RKO (cell line): ENCODE results near the gene SRSF7.
"Not testable (repeated sequence)": the region's sequence is repeated elsewhere in the genome, so short reads cannot be mapped to it uniquely, and the experiment has no call there.

ENCODE experiments used
- DNase-seq: peaks from one replicate; pipeline ENCODE4 v3.0.0-alpha.2; 2016; ENCODE audit warnings: low spot score

Gene SRSF7

DNA sequence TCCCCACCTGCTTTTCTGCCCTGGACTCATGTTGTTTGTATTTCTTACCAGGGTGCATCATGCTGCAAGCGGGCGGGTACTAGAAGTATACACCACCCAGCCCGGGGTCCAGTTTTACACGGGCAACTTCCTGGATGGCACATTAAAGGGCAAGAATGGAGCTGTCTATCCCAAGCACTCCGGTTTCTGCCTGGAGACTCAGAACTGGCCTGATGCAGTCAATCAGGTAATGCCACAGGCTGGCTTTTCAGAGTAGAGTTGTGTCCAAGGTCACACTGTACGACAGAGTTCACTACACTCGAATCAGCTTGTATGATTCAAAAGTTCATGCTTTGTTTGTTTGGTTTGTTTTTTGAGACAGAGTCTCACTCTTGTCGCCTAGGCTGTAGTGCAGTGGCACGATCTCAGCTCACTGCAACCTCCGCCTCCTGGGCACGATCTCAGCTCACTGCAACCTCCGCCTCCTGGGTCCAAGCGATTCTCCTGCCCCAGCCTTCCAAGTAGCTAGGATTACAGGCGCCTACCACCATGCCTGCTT, 19.4 kb downstream of the SRSF7 start:
- DNase-seq = no peak

GRCh38 chr2:38731090-38731489, 20.1 kb downstream of the SRSF7 start:
- DNase-seq = no peak

DNA sequence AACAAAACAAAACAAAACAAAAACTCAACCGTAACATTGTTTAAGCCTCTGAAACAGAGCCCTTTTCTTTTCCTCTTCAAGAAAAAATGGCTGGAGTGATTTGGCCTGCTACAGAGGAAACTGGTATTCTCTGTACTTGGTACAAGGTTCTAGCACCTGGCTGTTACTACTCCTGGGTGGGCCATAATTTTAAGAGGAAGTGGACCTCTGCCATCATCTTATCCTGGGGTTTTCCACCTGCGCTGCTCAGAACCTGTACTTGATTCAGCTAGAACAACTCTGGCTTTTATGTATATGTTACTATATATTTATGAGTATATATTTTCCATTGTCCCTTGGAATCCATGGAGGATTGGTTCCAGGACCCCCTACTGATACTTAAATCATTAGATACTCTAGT, 22.5 kb downstream of the SRSF7 start:
- DNase-seq = no peak

DNA sequence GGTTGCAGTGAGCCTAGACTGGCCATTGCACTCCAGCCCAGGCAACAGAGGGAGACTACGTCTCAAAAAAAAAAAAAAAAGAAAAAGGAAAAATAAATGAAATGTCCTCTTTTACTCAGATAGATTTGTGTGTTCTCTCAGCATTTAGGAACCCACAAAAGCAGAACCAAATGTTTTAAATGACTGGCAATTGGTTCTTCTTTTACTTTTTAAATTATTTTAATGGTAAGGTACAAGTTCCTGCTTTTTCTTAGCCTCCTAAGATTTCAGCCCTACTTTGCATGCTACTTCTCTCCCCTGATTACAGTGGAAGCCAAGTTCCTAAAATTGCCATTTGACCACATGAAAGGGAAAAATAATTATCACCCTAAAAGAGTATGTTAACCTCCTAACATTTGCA, 23.5 kb downstream of the SRSF7 start:
- no peak for DNase-seq

DNA sequence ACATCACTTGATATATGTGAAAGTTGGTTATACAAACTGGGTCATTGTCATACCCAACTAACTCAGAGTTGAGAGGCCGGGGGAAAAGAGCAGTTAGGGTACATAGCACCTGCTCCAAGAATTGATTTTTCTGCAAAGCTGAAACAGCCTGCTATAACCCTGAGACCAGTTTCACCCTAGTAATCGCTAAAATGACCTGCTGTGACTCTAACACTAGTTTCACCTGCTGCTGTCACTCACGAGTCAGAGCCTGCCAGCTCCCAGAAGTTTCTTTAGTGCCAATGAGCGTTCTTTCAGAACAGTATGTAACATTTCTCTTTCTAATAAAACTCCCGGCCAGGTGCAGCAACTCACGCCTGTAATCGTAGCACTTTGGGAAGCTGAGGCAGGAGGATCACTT, 28.0 kb downstream of the SRSF7 start:
- DNase-seq = no peak

DNA sequence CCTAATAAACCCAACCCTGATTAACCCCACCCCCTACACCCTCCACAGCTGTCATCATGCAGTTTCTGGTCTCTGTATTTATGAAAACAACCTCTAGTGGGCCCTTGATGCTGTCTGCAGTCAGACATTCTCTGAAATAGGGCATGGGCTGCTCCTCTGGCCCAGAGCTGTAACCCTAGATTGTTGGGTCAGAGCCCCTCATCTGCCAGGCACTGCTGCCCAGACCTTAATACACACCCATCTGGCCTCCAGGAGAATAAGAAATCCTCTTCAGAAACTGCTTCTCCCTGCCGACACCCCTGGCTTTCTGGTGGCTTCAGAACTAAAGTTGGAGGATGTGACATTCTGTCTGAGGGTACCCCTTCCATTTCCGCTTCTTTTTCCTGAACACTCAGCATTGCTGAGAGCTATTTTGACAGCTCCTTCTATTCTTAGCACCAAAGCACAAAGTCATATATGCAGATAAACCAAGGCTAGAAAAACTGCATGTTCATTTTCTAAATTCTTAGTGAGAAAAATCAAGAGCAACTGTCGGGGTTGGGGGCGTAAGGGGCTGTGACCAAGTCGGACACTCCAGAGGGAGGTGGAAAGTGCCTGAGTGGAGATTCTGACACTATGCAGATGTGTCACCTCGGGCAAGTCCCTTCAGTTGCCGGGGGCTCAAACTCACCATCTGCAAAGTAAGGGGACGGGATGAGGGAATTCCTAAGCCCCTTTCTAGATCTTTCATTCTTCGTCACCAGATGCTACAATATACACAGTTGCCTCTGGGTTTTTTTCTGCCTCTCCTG, 28.7 kb downstream of the SRSF7 start:
- no peak for DNase-seq

DNA sequence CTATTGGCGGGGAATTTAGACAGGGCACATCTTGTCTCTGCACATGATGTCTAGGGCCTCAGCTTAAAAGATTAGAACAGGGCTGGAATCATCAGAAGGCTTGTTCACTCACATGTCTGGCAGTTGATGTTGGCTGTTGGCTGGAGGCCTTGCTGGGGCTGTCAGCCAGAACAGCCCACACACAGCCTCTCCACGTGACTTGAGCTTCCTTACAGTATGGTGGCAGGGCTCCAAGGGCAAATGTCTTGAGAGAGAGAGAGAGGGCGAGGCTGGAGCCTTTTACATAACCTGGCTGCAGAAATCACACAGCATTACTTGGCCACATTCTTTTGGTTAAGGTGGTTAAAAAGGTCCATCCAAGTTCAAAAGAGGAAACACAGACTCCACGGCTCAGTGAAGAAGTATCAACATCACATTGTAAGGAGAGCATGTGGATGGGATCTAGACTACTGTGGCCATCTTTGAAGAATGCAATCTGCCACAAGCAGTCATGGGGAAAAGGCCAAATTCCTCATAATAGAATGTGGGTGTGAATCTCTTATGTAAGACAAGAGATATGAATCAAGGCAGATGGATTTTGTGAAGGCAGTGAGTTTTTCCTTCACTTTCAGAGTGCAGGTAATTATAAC, 30.4 kb downstream of the SRSF7 start:
- no peak for DNase-seq

DNA sequence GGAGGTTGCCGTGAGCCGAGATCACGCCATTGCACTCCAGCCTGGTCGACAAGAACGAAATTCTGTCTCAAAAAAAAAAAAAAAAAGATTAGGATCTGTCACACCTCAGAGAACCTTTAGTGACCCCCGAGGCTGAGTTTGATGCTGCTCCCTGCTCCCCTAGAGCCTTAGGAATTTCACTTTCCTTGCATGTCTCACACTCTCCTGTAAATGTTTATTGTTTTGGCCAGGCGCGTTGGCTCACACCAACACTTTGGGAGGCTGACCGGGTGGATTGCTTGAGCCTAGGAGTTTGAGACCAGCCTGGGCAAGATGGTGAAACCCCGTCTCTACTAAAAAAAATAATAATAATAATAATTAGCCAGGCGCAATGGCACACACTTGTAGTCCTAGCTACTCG, 31.5 kb downstream of the SRSF7 start:
- DNase-seq = no peak

DNA sequence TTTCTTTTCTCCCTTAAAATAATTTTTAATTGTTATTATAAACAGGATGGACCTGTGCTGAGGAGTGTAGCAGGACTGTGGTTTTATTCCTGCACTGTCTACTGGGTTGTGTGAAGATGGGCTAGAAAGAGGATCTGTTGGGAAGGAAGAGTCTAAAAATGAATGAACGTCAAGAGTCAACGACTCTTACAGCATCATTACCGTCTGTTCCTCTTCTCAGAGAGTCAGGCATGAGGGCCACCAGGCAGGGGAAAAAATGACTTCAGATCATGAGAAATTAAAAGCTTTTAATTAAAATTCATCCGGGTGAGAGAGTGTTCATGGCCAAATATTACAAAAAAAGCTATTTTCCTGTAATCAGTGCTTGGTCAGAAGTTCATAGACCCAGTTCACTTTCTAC, 32.6 kb downstream of the SRSF7 start:
- DNase-seq = no peak

DNA sequence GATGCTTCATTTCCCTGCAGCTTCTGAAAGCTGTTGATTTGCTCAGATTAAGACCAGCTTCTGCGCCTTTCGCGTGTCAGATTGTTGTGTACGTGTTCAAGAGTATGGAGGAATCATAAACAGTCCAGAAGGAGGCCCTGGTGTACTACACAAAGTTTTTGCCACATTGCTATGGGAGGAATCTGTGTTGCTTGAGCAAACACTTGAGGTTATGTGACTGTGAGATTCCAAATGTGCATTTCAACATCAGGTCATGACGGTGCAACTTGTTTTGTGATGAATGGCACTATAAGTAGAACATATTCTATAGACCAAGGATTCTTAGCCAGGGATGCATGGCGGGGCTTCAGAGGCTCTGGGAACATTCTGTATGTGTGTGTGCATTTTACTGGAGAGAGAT, 35.0 kb downstream of the SRSF7 start:
- DNase-seq = no peak

- DNase-seq = not testable (repeated sequence)
Observed at GRCh38 chr2:38714941-38715340, 36.2 kb downstream of the SRSF7 start.

DNA sequence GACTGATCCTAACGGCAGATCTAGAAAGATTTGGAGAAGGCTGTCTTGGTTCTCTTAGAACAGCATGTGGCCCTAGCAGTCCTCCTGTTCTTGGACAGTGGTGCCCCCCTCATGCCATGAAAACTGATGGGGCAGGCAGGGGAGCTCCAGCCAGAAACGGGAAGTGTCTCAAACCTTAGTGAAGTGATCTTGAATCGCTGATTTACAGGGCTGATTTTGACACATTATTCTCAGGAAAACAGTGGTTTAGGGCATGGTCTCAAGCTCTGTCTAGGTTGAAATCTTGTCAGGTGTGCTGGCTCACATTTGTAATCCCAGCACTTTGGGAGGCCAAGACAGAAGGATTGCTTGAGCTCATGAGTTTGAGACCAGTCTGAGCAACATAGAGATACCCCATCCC, 37.8 kb downstream of the SRSF7 start:
- DNase-seq = no peak

DNA sequence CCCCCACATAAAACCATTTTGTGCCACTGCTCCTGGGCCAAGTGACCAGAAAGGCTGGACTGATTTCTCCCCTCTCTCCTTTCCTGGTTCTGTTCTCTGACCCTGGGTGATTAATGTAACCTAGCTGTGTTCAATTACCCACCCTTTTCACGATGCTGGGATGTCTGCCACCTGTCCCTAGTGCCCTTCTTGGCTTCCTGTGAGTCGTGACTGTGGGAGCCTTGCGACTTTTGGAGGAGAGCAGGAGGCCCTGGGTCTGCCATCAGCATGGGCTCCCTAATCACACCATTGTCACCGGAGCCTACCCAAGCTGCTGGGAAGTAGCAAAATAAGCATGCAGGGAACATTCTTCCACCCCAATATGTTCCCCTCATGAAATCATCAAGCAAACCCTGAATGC, 38.3 kb downstream of the SRSF7 start:
- DNase-seq = no peak

DNA sequence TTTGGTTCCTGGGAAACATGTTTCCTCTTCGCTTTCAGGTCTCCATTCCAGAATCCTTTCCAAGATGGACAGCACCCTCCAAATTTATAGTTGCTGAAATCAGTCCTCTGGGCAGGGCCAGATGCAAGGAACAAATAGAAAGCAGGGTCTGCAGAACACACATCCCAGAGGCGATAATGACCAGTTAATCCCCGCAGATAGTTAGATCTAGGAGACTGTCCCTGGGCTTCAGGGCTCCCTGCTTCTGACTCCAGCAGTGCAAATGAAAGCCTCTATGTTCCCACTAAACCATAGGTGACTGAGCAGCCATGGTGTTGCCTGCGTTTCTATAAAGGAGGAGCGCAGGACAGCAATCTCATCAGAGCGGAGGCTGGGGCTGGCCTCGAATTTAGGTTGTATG, 38.7 kb downstream of the SRSF7 start:
- no peak for DNase-seq

DNA sequence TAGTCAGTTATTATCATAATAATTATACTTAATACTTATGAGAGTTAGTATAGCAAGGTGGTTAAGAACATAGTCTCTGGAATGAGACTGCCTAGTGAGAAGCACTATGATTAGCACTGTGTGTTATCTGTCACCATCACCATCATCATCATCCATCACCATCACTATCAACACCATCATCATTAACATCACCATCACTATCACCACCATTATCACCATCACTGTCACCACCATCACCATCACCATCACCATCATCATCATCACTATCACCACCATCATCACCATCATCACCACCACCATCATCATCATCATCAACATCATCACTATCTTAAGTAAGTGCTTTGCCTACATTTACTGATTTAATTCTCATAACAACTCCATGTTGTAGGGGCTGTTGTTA, 39.6 kb downstream of the SRSF7 start:
- DNase-seq = no peak

GRCh38 chr2:38709567-38710194, 41.5 kb downstream of the SRSF7 start:
- no peak for DNase-seq

GRCh38 chr2:38708900-38709566, 42.1 kb downstream of the SRSF7 start:
- no peak for DNase-seq

DNA sequence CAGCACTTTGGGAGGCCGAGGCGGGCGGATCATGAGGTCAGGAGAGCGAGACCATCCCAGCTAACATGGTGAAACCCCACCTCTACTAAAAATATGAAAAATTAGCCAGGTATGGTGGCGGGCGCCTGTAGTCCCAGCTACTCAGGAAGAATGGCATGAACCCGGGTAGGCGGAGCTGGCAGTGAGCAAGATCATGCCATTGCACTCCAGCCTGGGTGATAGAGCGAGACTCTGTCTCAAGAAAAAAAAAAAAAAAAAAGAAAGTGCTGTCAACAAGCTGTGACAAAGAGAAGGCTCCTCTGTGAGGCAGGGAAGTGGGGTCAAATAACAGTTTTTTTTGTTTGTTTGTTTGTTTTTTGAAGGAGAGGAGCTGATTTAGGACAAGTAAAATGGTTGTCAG, 42.7 kb downstream of the SRSF7 start:
- not testable (repeated sequence) for DNase-seq

- no peak for DNase-seq
Observed at GRCh38 chr2:38706846-38707345, 44.3 kb downstream of the SRSF7 start.

GRCh38 chr2:38704664-38705063, 46.5 kb downstream of the SRSF7 start:
- no peak for DNase-seq

DNA sequence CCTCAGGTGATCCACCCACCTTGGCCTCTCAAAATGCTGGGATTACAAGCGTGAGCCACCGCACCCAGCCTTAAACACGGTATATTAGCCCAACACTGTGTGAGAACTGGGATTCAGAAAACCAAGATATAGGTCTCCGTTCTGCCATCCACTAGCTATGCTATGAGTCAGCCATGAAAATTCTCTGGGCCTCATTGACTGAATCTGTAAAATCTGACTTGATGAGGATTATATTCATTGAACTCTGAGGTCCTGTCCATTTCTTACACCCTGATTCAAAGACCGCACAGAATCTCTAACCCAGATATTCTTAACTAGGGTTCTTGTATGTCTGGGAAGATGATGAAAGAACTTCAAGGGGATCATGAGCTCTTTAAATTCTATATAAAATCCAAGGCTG, 47.8 kb downstream of the SRSF7 start:
- DNase-seq = not testable (repeated sequence)

DNA sequence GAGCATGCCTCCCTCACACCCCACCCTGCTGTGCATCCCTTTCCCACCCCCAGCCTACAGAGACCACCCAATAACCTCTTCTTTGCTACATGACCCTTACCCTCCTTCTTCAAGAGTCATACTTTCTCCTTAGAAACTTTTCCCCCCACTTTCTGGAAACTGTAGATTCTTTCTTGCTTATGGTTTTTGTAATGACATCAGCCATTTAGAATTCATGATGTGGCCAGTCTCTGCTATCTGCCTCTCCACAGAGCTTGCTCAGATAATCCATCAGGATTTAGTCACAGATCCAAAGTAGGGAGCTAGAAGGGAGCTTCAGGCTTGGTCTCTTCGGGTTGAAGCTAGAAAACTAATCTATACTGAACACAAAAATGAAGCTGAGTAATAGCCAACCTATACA, 48.7 kb downstream of the SRSF7 start:
- peak; percentile 61 for DNase-seq
